Breast epithelium (tissue), 4 donors: Measurements from ENCODE around the gene WWC2. TPM values are rescaled to one million over a fixed set of nuclear protein-coding genes. Genes with fewer than 3 reads are reported as not detected.

Experiments used
- DNase-seq, 2 donors: peaks; one replicate each; pipeline ENCODE4 v3.0.0-alpha.2; 2019; ENCODE audit warnings: low spot score in 2 of 2
- H3K27ac ChIP-seq, 2 donors: fragments of 200-600 bp; sonication (generic) in 1 of 2; one replicate each; pipeline ENCODE4 v1.5.1; 2016 to 2019; ENCODE audit warnings: mild to moderate bottlenecking in 1 of 2
- H3K27me3 ChIP-seq, 2 donors: fragments of 200-600 bp; sonication (generic) in 1 of 2; one replicate each; pipeline versions ENCODE4 v1.5.1 to v1.6.0; 2017 to 2019; ENCODE audit warnings: control low read depth in 1 of 2, mild to moderate bottlenecking in 1 of 2
- H3K36me3 ChIP-seq: fragments of 200-600 bp; one replicate; pipeline ENCODE4 v1.5.1; 2019
- H3K4me1 ChIP-seq, 2 donors: fragments of 200-600 bp; sonication (generic); one replicate each; pipeline ENCODE4 v1.5.1; 2016 to 2019; ENCODE audit warnings: control low read depth in 1 of 2
- H3K4me3 ChIP-seq, 3 donors: fragments of 200-600 bp; sonication (generic); 1 replicate in 2 of 3; 2 replicates in 1 of 3; pipeline ENCODE4 v1.5.1; 2016 to 2019; ENCODE audit warnings: mild to moderate bottlenecking in 3 of 3, moderate library complexity in 2 of 3
- H3K9me3 ChIP-seq, 2 donors: fragments of 200-600 bp; sonication (generic) in 1 of 2; one replicate each; pipeline ENCODE4 v1.5.1; 2016 to 2019; ENCODE audit warnings: control low read depth in 1 of 2
- CTCF ChIP-seq, 3 donors: fragments of 450-650 bp; IDR thresholded peaks; one replicate each; pipeline ENCODE4 v1.5.1; 2016 to 2017; ENCODE audit warnings: antibody characterized with exemption in 3 of 3, mild to moderate bottlenecking in 3 of 3, moderate library complexity in 3 of 3
- POLR2A ChIP-seq: fragments of 450-650 bp; IDR thresholded peaks from one replicate; pipeline ENCODE4 v1.6.1; 2016; ENCODE audit warnings: antibody characterized with exemption, mild to moderate bottlenecking, moderate library complexity
- POLR2AphosphoS5 ChIP-seq, 3 donors: sonication (generic); formaldehyde crosslinking; IDR thresholded peaks; one replicate each; pipeline ENCODE4 v1.6.1; 2017; ENCODE audit warnings: antibody characterized with exemption in 3 of 3
- intact Hi-C: fragments of 100-400 bp; cut with DNase I; formaldehyde crosslinking; loops from one replicate; pipeline ENCODE4 v1.15.1; 2023; ENCODE audit warnings: low total_unique reads
- total RNA-seq, 3 donors: library from RNA; depleted of rRNA; stranded (reverse); fragments of >200 nt; gene quantifications; one replicate each; pipeline ENCODE4 v1.1.0, GENCODE V29; 2016

The WWC2 gene
- total RNA-seq, 3 donors from 2014 or later: 37.4 to 40.4 (median 40.3) TPM

GRCh38 chr4:183140911-183141320 is 41.9 kb downstream of the WWC2 start:
- Histone ChIP-seq H3K27ac (no peak overlapping the region), H3K4me1 (peaks cover 0 to 5% of the 10 kb centered on the region in 2 donors), H3K36me3 (no peaks in the 10 kb centered on the region), H3K27me3 (no peaks in the 10 kb centered on the region), H3K9me3 (no peaks in the 10 kb centered on the region), H3K4me3 (no peak overlapping the region)
- intact Hi-C loops: no loop called here
- TF ChIP-seq POLR2AphosphoS5 (IDR thresholded peaks at IDR 0.05) (no peak), CTCF (IDR thresholded peaks at IDR 0.05) (no peak), POLR2A (no peak)
- DNase-seq: no peak

GRCh38 chr4:183141997-183142396 is 42.9 kb downstream of the WWC2 start:
- no peak for DNase-seq
- H3K27ac ChIP-seq: no peak overlapping the region
- H3K9me3 ChIP-seq: no peaks in the 10 kb centered on the region
- peaks cover 0 to 5% of the 10 kb centered on the region in 2 donors for H3K4me1 ChIP-seq
- intact Hi-C loops: no loop called here
- TF ChIP-seq POLR2A: no peak
- no peaks in the 10 kb centered on the region for H3K27me3 ChIP-seq
- H3K36me3 ChIP-seq: no peaks in the 10 kb centered on the region
- no peak overlapping the region for H3K4me3 ChIP-seq

- Histone ChIP-seq H3K4me1 (peaks cover 0 to 5% of the 10 kb centered on the region in 2 donors), H3K36me3 (no peaks in the 10 kb centered on the region), H3K27me3 (no peaks in the 10 kb centered on the region), H3K27ac (no peak overlapping the region), H3K9me3 (no peaks in the 10 kb centered on the region), H3K4me3 (no peak overlapping the region)
- TF ChIP-seq POLR2AphosphoS5 (IDR thresholded peaks at IDR 0.05) (no peak), POLR2A (no peak), CTCF (IDR thresholded peaks at IDR 0.05) (no peak)
- DNase-seq: peak; percentile 47 to 71
- intact Hi-C loops: no loop called here
These were observed 43.8 kb downstream of the WWC2 start for GRCh38 chr4:183142571-183143550.

GRCh38 chr4:183144787-183145186 is 45.7 kb downstream of the WWC2 start:
- Histone ChIP-seq H3K4me3 (no peak overlapping the region), H3K9me3 (no peaks in the 10 kb centered on the region), H3K36me3 (no peaks in the 10 kb centered on the region), H3K27me3 (no peaks in the 10 kb centered on the region), H3K27ac (no peak overlapping the region), H3K4me1 (peaks cover 0 to 5% of the 10 kb centered on the region in 2 donors)
- TF ChIP-seq CTCF (IDR thresholded peaks at IDR 0.05) (no peak), POLR2A (no peak), POLR2AphosphoS5 (IDR thresholded peaks at IDR 0.05) (no peak)
- DNase-seq: no peak
- intact Hi-C loops: loop anchor here (2.0 kb wide), 1 partner anchor 74 kb away; no protein-coding TSS in a partner anchor

DNA sequence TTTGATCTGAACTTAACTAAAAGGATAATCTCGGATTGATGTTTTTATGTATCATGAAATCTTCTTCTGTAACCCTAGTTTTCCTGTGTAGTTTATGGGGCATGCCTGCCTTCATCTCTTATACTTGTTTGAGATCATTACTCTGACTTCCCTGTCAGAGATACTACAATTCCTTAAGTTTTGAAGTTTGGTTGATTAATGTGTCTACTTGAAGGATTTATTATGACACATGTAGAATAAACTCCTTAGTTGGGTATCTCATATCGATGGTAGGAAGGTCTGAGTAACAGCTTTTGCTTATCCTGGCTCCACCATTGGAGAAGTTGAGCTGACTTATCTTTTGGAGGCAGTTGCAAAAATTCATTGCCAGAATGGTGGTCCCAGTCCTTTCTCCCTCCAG is 46.7 kb downstream of the WWC2 start:
- DNase-seq: no peak
- H3K27ac ChIP-seq: no peak overlapping the region
- H3K9me3 ChIP-seq: no peaks in the 10 kb centered on the region
- peaks cover 0 to 5% of the 10 kb centered on the region in 2 donors for H3K4me1 ChIP-seq
- TF ChIP-seq CTCF (IDR thresholded peaks at IDR 0.05) (no peak), POLR2A (no peak), POLR2AphosphoS5 (IDR thresholded peaks at IDR 0.05) (no peak)
- H3K4me3 ChIP-seq: no peak overlapping the region
- H3K36me3 ChIP-seq: no peaks in the 10 kb centered on the region
- H3K27me3 ChIP-seq: no peaks in the 10 kb centered on the region
- intact Hi-C loops: loop anchor here (2.0 kb wide), 1 partner anchor 75 kb away; no protein-coding TSS in a partner anchor
